Retina (tissue), 1 donor: ENCODE measurements around the gene IL34.
"Not testable (repeated sequence)": the region's sequence is repeated elsewhere in the genome, so short reads cannot be mapped to it uniquely, and the experiment has no call there.

ENCODE experiments used
- DNase-seq: peaks from one replicate; pipeline ENCODE4 v3.0.0-alpha.2; 2016

The IL34 gene

GRCh38 chr16:70632273-70632672 is 14.1 kb upstream of the IL34 start:
- no peak for DNase-seq

- not testable (repeated sequence) for DNase-seq
Measured at GRCh38 chr16:70633617-70634016, 12.7 kb upstream of the IL34 start.

GRCh38 chr16:70634861-70635260 is 11.5 kb upstream of the IL34 start:
- DNase-seq: no peak

GRCh38 chr16:70635336-70636016 is 10.9 kb upstream of the IL34 start:
- peak; percentile 43 for DNase-seq

- DNase-seq: no peak
Measured at GRCh38 chr16:70638814-70639792, 7.3 kb upstream of the IL34 start.

GRCh38 chr16:70642633-70643032 is 3.7 kb upstream of the IL34 start:
- no peak for DNase-seq

- DNase-seq: not testable (repeated sequence)
Measured at GRCh38 chr16:70643264-70643663, 3.1 kb upstream of the IL34 start.

GRCh38 chr16:70644763-70645597 is 1.4 kb upstream of the IL34 start:
- no peak for DNase-seq

- DNase-seq: no peak
Measured at GRCh38 chr16:70647441-70648359, 1.3 kb downstream of the IL34 start.

- DNase-seq: no peak
Measured at GRCh38 chr16:70648606-70649005, 2.2 kb downstream of the IL34 start.

- DNase-seq: no peak
Measured at GRCh38 chr16:70649300-70649699, 2.9 kb downstream of the IL34 start.

- DNase-seq: no peak
Measured at GRCh38 chr16:70650216-70650615, 3.9 kb downstream of the IL34 start.

GRCh38 chr16:70651524-70651923 is 5.2 kb downstream of the IL34 start:
- no peak for DNase-seq

- DNase-seq: no peak
Measured at GRCh38 chr16:70652322-70652721, 6.0 kb downstream of the IL34 start.

GRCh38 chr16:70653406-70653805 is 7.0 kb downstream of the IL34 start:
- no peak for DNase-seq

GRCh38 chr16:70653809-70654771 is 7.7 kb downstream of the IL34 start:
- DNase-seq: peak; percentile 93

- DNase-seq: no peak
Measured at GRCh38 chr16:70656065-70656711, 9.8 kb downstream of the IL34 start.

- DNase-seq: no peak
Measured at GRCh38 chr16:70656712-70657263, 10.4 kb downstream of the IL34 start.

- no peak for DNase-seq
Measured at GRCh38 chr16:70657956-70658355, 11.6 kb downstream of the IL34 start.

GRCh38 chr16:70658921-70659320 is 12.6 kb downstream of the IL34 start:
- no peak for DNase-seq
